HG02763 (cell line): ENCODE data around the gene THOC1.

Source experiments
- ATAC-seq: cut with Tn5 transposase; IDR thresholded peaks from one replicate; pipeline ENCODE4 v1.9.1; 2021; ENCODE audit warnings: mild to moderate bottlenecking, moderate library complexity; ENCODE audit not compliant: unreplicated experiment

THOC1 gene

DNA sequence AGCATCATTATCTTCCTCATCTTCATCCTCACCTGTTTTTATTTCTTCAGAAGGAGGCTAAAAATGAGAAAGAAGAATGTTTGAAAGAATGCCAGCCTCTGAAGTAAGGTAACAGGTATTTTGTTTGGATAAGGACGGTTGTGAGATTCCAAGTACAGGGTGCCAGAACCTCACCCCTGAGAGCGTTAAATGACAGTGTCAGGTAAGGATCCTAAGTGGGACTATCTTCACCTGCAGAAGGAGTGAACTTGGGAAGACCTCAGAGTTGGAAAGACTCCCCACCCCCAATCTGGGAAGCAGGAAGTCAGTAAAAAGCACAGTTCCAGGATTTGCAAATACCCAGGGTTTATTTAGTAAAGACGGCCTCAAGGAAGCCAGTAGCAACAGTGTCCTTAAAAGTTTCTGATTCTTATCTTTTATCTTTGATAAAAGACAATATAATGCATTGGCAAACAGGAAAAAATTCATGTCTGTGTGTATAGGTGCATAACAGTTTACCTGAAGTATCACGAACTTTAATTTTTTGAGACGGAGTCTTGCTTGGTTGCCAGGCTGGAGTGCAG is 52.3 kb downstream of the THOC1 start:
- no peak for ATAC-seq

DNA sequence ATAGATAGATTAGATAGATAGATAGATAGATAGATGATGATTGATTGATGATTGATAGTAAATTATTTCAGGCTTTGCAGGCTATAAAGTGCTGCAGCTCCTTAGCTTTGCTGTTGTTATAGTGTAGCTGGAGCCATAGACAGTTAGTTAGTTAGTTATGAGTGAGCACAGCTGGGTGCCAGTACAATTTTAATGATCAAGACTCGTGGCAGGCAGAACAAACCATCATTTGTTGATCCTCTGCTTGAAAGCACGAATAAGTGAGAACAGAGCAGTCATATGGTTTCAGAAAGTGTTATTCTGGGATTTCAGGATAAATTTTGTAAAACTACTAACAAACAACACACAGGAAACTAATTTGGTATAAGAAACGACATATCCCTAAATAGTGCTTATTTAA is 53.9 kb downstream of the THOC1 start:
- no peak for ATAC-seq

DNA sequence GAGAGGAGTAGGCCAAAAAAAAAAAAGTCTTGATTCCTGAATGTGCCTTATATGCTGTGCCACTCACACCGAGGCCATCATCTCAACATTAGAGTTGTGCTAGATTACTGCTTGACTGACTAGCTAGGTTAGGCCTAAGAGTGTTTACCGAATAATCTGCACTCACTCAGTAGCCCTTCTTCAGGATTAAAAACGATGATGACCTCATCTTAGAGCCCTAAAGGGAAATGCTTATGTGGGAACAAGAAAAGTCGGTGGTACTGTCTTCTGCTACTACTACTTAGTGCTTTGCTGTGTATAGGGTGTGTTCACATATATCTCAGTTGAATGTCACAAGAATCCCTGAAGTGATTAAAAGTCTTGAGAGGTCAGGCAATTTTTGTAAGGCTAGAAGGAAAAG is 54.3 kb downstream of the THOC1 start:
- ATAC-seq: no peak

DNA sequence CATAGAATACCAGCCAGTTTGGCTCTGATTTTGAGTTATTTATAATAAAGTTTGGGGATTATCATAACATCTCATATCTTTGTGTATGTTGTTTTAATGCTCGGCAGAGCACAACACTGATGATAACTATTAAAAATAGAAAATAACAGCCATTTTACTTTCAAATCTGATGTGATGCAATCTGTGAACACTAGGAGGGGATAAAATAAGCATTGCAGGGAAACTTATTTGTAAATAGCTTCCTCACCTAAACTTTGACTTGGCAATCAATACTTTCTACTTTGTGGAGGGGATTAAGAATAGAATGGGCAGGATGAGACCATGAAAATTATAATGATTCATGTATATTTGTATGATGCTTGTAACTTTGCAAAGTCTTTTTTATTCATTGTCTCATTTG is 55.1 kb downstream of the THOC1 start:
- no peak for ATAC-seq

DNA sequence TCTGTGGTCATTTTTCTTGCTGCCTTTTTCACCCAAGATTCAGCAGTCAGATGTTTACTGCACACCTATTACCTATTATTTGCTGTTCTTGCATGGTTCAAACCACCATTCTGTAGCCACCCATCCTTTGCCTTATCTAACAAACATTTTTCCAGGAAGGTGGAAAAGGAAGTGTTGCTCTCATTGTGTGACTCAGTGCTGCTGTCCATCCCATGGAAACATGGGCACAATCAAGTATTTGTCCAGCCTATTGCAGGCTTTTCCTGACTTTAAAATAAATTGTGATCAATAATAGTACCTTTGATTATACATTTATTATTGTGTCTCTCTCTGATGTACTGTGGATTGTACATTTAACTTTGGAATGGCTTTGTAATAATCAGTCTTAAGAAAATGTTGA is 56.3 kb downstream of the THOC1 start:
- ATAC-seq: no peak

DNA sequence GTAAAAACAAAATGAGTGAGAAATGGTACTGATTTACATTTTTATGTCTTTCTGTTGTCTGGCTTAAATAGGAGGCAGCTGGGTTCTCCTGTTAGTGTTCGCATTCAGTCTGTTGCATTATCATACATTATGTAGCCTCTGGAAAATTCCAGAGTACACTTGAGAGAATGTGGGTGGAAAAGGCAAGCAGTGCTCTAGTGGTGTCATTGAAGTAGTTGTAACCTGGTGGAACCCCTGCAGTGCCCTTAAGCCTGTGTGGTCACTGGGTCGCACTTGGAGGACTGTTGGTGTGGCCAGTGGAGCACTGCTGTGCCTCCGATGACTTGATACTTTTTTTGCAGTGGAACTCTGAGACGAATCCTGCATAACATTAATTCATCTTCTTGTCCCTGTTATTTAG is 57.1 kb downstream of the THOC1 start:
- ATAC-seq: no peak

DNA sequence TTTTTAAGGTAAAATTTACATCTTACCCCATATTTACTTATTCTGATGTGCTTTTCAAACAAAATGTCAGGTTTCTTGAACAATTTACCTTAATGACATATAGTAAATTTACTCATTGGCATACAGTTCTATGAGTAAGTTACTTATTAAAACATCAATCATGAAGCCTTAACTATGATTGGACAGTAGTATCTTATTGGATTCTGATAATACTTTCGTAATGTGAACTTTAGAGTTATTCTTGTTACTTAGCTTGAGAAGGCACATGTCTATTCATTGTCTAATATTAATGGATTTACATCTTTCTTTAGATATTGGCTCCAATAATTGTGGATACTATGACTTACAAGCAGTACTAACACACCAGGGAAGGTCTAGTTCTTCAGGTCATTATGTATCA is 57.8 kb downstream of the THOC1 start:
- ATAC-seq: no peak

DNA sequence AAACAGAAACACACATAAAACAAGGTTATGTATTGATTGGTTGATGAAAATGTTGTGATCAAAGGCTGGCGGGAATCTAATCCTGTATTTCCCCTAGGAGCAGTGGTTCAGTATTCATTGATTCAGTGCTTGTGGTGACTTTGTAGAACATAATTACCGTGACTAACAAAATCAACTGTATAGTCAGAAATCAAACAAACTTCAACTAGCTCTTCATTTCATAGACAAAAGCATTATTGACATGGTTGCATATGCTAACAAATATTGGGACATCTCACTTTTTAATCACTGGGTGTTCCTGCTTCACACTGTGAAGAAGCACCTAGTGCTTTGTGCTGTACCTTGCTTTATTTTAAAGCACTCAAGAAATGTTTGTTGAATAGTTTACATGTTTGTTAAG is 68.1 kb downstream of the THOC1 start:
- ATAC-seq: no peak

DNA sequence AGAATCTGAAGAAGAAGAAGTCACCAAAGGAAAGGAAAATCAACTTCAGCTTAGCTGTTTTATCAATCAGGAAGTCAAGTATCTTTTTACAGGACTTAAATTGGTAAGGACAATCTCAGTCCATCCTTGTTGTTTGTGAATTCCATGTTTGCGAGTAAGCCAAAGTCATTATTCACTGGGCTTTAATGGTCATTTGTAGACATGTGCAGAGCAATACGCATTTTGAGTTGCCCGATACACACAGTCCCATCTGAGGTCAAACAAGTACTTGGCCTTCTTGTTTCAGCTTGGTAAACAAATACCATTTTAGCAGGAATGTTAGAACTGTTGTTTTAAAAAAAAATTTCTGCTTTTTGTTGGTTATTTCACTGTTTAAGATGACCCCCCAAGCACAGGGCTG is 68.6 kb downstream of the THOC1 start:
- no peak for ATAC-seq

DNA sequence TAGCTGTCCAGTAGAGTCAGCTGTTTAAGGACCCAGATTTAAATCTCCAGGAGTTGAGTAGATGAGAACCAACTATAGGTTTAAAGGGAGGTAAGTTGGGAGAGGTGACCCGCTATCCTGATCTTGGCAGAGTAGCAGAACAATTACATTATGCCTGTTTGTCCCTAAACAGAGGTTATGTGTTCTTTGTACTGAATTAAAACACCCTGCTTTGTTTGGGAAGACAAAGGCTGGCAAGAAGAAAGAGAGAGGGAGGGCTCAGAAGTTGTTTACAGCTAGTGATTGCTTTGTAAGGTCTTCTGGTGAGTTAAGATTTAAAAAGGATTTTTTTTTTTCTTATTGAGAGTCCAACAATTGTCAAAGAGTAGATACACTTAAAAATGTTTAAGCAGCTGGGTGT is 72.2 kb downstream of the THOC1 start:
- no peak for ATAC-seq

DNA sequence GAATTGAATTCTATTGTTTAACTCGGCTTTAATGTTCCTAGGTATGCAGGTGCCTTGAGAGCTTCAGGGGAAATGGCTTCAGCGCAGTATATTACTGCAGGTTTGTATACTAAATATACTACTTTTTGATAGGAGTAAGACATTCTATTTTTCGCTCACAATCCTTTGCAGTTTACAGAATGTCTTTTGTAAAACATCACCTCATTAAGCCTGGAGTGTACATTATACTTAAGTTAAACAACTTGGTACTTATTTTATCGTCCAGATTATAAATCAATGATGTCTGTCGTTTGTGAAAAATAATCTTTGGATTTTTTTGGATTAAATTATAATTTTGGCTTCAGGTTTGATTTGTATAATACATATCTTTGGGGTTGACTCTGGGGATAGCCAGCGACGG is 75.0 kb downstream of the THOC1 start:
- ATAC-seq: no peak

DNA sequence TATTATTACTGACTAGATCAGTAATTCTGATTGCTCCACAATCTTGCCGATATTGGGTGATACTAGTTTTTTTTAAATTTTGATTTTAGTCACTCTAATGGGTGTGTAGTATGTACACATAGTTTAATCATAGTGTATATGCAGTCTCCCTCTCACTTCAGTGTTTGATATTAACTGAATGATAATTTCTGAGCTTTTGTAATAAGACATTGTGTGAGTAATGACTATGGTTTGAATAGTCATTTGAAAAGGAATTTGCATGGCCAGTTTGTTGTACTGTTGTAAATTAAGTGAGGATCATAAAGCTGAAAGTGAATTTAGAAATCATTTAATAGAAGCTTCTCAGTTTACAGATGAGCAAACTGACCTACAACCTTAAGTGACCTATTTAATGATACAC is 76.1 kb downstream of the THOC1 start:
- no peak for ATAC-seq

DNA sequence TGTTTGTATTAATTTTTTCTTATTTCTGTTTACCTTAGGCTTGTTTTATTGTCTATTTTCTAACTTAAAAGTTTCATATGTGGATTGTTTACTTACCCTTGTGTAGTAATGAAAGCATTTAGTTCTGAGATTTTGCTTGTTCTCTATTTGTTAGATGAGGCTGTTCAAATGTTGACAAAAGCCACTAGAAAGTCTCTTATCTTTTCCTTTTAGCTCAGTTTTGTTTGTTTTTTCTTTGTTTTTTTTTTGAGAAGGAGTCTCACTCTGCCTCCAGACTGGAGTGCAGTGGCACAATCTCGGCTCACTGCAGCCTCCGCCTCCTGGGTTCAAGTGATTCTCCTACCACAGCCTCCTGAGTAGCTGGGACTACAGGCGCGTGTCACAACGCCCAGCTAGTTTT is 78.6 kb downstream of the THOC1 start:
- no peak for ATAC-seq

DNA sequence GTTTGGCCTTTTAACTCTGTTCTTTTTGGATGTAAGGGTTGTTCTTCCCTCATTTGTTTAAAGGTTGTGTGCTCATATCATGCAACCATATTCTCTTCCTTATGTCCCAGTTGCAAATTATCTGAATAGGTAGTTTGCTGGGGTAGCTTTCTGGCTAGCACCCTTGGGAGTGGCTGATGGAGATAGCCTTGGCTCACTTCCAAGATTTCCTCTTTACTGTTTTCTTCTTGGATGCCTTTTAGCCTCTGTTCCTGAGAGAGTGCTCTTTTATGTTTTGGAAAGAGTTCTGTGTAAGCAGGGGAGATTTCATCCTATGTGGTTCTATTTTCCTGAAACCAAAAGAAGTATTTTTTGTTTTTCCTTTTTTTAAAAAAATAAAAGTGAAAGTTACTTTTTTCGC is 84.1 kb downstream of the THOC1 start:
- no peak for ATAC-seq

DNA sequence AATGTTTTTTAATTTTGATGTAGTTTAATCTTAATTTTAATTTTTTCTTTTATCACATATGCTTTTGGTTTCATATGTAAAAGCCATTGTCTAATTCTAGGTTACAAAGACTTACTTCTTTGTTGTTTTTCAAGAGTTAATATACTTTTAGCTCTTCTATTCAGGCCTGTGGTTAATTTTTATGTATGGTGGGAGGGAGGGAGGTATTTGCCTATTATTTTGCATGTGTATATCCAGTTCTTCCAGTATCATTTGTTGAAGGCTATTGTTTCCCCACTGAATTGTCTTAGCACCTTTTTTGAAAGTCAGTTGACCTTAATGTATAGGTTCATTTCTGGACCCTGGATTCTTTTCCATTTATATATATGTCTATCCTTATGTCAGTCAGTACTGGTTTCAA is 86.1 kb downstream of the THOC1 start:
- ATAC-seq: no peak

DNA sequence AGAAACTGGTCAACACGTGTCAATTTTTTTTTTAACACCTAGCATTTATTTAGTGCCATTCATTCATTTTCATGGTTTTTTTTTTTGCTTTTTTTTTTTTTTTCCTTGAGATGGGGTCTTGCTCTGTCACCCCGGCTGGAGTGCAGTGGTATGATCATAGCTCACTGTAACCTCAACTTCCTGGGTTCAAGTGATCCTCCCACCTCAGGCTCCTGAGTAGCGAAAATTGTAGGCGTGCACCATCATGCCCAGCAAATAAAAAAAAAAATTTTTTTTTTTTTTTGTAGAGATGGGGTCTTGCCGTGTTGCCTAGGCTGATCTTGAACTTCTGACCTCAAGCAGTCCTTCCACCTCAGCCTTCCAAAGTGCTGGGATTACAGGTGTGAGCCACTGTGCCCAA is 88.3 kb downstream of the THOC1 start:
- ATAC-seq: no peak

DNA sequence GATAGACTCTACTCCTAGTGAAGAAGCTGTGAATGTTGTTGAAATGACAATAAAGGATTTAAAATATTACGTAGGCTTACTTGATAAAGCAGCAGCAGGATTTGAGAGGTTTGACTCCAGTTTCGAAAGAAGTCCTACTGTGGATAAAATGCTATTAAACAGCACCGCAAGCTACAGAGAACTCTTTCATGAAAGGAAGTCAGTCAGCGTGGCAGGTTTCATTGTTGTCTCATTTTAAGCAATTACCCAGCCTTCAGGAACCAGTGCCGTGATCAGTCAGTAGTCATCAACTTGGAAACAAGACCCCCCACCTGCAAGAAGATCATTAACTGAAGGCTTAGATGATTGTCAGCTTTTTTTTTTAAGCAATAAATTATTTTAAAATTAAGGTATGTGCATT is 95.5 kb downstream of the THOC1 start:
- ATAC-seq: no peak
